GM23338 (cell line): ENCODE measurements around the gene USP37. TPM values are rescaled to one million over a fixed set of nuclear protein-coding genes. Genes with fewer than 3 reads are reported as not detected.

Experiments
- ATAC-seq: fragments of 200-7000 bp; cut with Tn5 transposase; 3 replicates; pipeline ENCODE4 v1.9.1; 2020
- DNase-seq: peaks from one replicate; pipeline ENCODE4 v3.0.0-alpha.2; 2015; ENCODE audit warnings: low spot score
- H2AFZ ChIP-seq: fragments of 200-600 bp; sonication (generic); 2 replicates; pipeline ENCODE4 v1.8.0; 2016; ENCODE audit warnings: antibody characterized with exemption, mild to moderate bottlenecking, moderate library complexity
- H3F3A ChIP-seq: fragments of 200-600 bp; sonication (generic); replicated peaks from 2 replicates; pipeline ENCODE4 v1.8.0; 2017; ENCODE audit warnings: antibody characterized with exemption, mixed run types, low read depth
- H3K27ac ChIP-seq: fragments of 200-600 bp; sonication (generic); 2 replicates; pipeline ENCODE4 v1.6.1; 2016; ENCODE audit warnings: low read depth
- H3K27me3 ChIP-seq: fragments of 200-600 bp; sonication (generic); 2 replicates; pipeline ENCODE4 v1.8.0; 2016; ENCODE audit warnings: mild to moderate bottlenecking, mixed run types, moderate library complexity; ENCODE audit not compliant: insufficient read depth
- H3K36me3 ChIP-seq: fragments of 200-600 bp; sonication (generic); 2 replicates; pipeline ENCODE4 v1.8.0; 2016; ENCODE audit warnings: mild to moderate bottlenecking; ENCODE audit not compliant: insufficient read depth
- H3K4me1 ChIP-seq: fragments of 200-600 bp; sonication (generic); 2 replicates; pipeline ENCODE4 v1.8.0; 2016; ENCODE audit warnings: mild to moderate bottlenecking, moderate library complexity; ENCODE audit not compliant: insufficient read depth
- H3K4me2 ChIP-seq: fragments of 200-600 bp; sonication (generic); 2 replicates; pipeline ENCODE4 v1.7.1; 2017; ENCODE audit warnings: mixed run types
- H3K4me3 ChIP-seq: fragments of 200-600 bp; sonication (generic); 2 replicates; pipeline ENCODE4 v1.6.1; 2016; ENCODE audit warnings: mixed run types
- H3K79me2 ChIP-seq: fragments of 200-600 bp; sonication (generic); replicated peaks from 2 replicates; pipeline ENCODE4 v1.8.0; 2017; ENCODE audit warnings: mild to moderate bottlenecking; ENCODE audit not compliant: insufficient read depth
- H3K9me2 ChIP-seq: fragments of 200-600 bp; sonication (generic); 2 replicates; pipeline ENCODE4 v1.8.0; 2017; ENCODE audit not compliant: insufficient read depth
- H4K20me1 ChIP-seq: fragments of 200-600 bp; sonication (generic); replicated peaks from 2 replicates; pipeline ENCODE4 v1.8.0; 2017; ENCODE audit warnings: mild to moderate bottlenecking; ENCODE audit not compliant: insufficient read depth
- H3K27ac Mint-ChIP-seq: 2 replicates; pipeline ENCODE4 v1.8.0; 2020; ENCODE audit warnings: inconsistent platforms, mild to moderate bottlenecking, moderate library complexity, mixed read lengths
- H3K27me3 Mint-ChIP-seq: 3 replicates; pipeline ENCODE4 v1.8.0; 2022; ENCODE audit warnings: low read depth, mild to moderate bottlenecking, moderate library complexity, mixed read lengths, inconsistent platforms; ENCODE audit not compliant: insufficient read depth, poor library complexity
- H3K36me3 Mint-ChIP-seq: 3 replicates; pipeline ENCODE4 v1.8.0; 2021; ENCODE audit warnings: low read depth, mild to moderate bottlenecking, inconsistent platforms, moderate library complexity, mixed read lengths
- H3K4me1 Mint-ChIP-seq: 3 replicates; pipeline ENCODE4 v1.8.0; 2020; ENCODE audit warnings: mild to moderate bottlenecking, inconsistent platforms, mixed read lengths
- H3K4me3 Mint-ChIP-seq: 3 replicates; pipeline ENCODE4 v1.8.0; 2021; ENCODE audit warnings: moderate library complexity, mild to moderate bottlenecking, inconsistent platforms, mixed read lengths
- H3K9me3 Mint-ChIP-seq: 3 replicates; pipeline ENCODE4 v1.8.0; 2020; ENCODE audit warnings: moderate library complexity, mild to moderate bottlenecking, inconsistent platforms, mixed read lengths
- EZH2 ChIP-seq: fragments of 200-600 bp; sonication (generic); IDR thresholded peaks from one replicate; pipeline ENCODE4 v1.8.0; 2017; ENCODE audit warnings: antibody characterized with exemption, mild to moderate bottlenecking, low read depth; ENCODE audit not compliant: unreplicated experiment
- EZH2phosphoT487 ChIP-seq: fragments of 200-600 bp; sonication (generic); IDR thresholded peaks from one replicate; pipeline ENCODE4 v1.8.1; 2018; ENCODE audit warnings: antibody characterized with exemption; ENCODE audit not compliant: unreplicated experiment
- JUNB ChIP-seq: IDR thresholded peaks from one replicate; pipeline ENCODE4 v1.6.1; 2016; ENCODE audit warnings: antibody characterized with exemption; ENCODE audit not compliant: unreplicated experiment
- NANOG ChIP-seq: IDR thresholded peaks from 2 replicates; pipeline ENCODE4 v1.6.1; 2016; ENCODE audit warnings: antibody characterized with exemption, borderline replicate concordance
- POLR2AphosphoS5 ChIP-seq: IDR thresholded peaks from 2 replicates; pipeline ENCODE4 v1.6.1; 2016; ENCODE audit warnings: antibody characterized with exemption, low read depth
- STAT1 ChIP-seq: IDR thresholded peaks from one replicate; pipeline ENCODE4 v1.6.1; 2016; ENCODE audit warnings: antibody characterized with exemption; ENCODE audit not compliant: unreplicated experiment
- ZNF331 ChIP-seq: fragments of 250-450 bp; sonication (Bioruptor Pico); IDR thresholded peaks from 2 replicates; pipeline ENCODE4 v1.5.0; 2020; ENCODE audit warnings: low read depth, mild to moderate bottlenecking, moderate library complexity
- polyA plus RNA-seq: library from polyadenylated mRNA; unstranded; fragments of >200 nt; fragmentation: Nextera tagmentation; extraction: Ambion mirVana; gene quantifications from 2 replicates; pipeline ENCODE4 v1.2.1, GENCODE V29; 2016
- total RNA-seq: library from RNA; depleted of rRNA; stranded (reverse); fragments of >200 nt; shearing (Covaris generic); gene quantifications from 2 replicates; pipeline ENCODE4 v1.2.3, GENCODE V29; 2014
- TF ChIP-seq, protein P1 (sequence below): fragments of 250-450 bp; sonication (Bioruptor Pico); IDR thresholded peaks from 2 replicates; pipeline ENCODE4 v1.5.0; 2020; ENCODE audit warnings: mild to moderate bottlenecking, moderate library complexity
- TF ChIP-seq, protein P2 (sequence below): IDR thresholded peaks from 2 replicates; pipeline ENCODE4 v1.6.1; 2016; ENCODE audit warnings: antibody characterized with exemption
- TF ChIP-seq, protein P3 (sequence below), 2 experiments: fragments of 200-600 bp in 1 of 2; sonication (generic) in 1 of 2; conservative IDR thresholded peaks; 2 replicates each; pipeline versions ENCODE4 v1.5.1 to v1.6.1; 2016 to 2017; ENCODE audit warnings: antibody characterized with exemption in 2 of 2, low read depth in 2 of 2, mild to moderate bottlenecking in 2 of 2, moderate library complexity in 1 of 2

USP37 gene
- total and polyA plus RNA-seq, 2 experiments from 2014 or later: 8.2 to 21.0 TPM

DNA sequence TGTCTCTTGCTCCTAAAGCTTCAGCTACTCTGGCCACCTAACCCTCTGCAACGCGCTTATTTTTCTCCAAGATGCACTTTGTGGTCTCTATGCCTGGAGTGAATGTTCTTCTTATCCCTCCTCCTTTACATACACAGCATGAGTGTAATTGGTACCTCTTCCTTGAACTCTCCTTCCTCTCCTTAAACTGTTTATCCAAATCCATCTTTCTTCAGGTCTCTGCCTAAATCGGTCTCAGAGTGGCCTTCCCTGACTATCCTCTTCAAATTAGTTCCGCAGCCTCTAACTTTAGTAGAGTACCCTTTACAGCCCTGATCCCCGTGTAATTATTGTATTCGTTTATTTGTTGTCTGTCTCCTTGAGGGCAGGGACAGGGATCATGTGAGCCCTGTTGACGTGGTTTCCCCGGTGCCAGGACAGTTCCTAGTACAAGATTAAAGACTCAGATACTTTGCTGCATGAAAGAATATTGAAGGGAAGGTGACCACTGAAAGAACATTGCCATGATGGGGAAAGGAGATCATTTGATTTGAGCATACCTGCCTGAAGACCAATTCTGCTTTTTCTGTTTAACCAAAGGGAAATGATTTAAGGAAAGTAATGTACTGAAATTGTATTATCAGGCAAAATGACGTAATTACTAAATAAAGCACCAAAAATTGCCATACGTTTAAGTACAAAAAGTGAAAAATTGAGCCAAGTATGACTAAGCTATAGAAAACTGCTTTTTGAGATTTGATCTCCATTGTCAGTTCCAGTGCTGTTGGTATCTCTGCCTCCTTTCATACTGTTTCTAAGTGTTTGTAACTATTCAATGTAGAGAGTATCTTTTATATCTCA is 1.7 kb upstream of the USP37 start:
- H2AFZ ChIP-seq: no peak overlapping the region
- TF ChIP-seq ZNF331 (CRISPR knock-in tag) (no peak), STAT1 (no peak)
- H3K27ac ChIP-seq: peak overlapping the region; percentile 100
- no peaks in the 10 kb centered on the region for H3K9me2 ChIP-seq
- ATAC-seq (no peak; the same call in 2 of the 3 replicates), DNase-seq (peak; percentile 18)
- Mint-ChIP-seq H3K4me1 (peaks cover 28% of the 10 kb centered on the region), H3K36me3 (peaks cover 44% of the 10 kb centered on the region), H3K9me3 (no peaks in the 10 kb centered on the region; the same call in 2 of the 3 replicates), H3K4me3 (peak overlapping the region; percentile 95), H3K27ac (peak overlapping the region; percentile 100), H3K27me3 (peaks cover 10% of the 10 kb centered on the region)
- H3K4me1 ChIP-seq: peaks cover 21% of the 10 kb centered on the region
- H3K4me3 ChIP-seq: peak overlapping the region; percentile 76
- H3K36me3 ChIP-seq: peaks cover 23% of the 10 kb centered on the region
- H3K27me3 ChIP-seq: no peaks in the 10 kb centered on the region
- peak overlapping the region; percentile 83 for H3K4me2 ChIP-seq
- peaks cover 39% of the 10 kb centered on the region for H4K20me1 ChIP-seq
- H3K79me2 ChIP-seq: peaks cover 88% of the 10 kb centered on the region
- H3F3A ChIP-seq: no peaks in the 10 kb centered on the region

DNA sequence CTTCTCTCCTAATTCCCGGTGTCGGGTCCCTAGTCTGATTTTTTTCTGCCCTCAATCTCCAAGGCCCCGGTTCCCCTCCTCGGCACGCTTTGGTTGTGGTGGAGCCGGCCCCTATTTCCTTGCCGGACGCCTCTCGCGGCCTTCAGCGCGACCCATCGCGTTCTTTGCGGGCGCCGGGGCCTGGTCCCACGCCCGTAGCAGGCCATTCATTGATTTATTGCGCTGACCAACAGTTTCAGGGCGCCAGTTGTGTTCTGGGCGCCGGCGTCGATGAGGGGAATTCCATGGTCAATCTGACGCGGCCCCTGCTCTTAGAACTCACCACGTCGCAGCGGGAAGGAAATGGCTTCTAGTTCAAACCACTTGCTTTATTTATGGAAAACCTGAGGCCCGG is 884 bp upstream of the USP37 start:
- H3K27me3 Mint-ChIP-seq: peaks cover 10% of the 10 kb centered on the region
- peaks cover 21% of the 10 kb centered on the region for H3K4me1 ChIP-seq
- H4K20me1 ChIP-seq: peaks cover 36% of the 10 kb centered on the region
- peak; percentile 36 for ATAC-seq
- peaks cover 40% of the 10 kb centered on the region for H3K36me3 Mint-ChIP-seq
- peak overlapping the region; percentile 76 for H3K4me3 ChIP-seq
- H3K27ac Mint-ChIP-seq: peak overlapping the region; percentile 100
- H3F3A ChIP-seq: no peaks in the 10 kb centered on the region
- H3K4me3 Mint-ChIP-seq: peak overlapping the region; percentile 95
- peak; percentile 83 for DNase-seq
- peaks cover 28% of the 10 kb centered on the region for H3K4me1 Mint-ChIP-seq
- peak overlapping the region; percentile 100 for H3K27ac ChIP-seq
- H3K79me2 ChIP-seq: peaks cover 88% of the 10 kb centered on the region
- peaks cover 15% of the 10 kb centered on the region; the same call in 1 of the 2 replicates for H3K36me3 ChIP-seq
- H3K27me3 ChIP-seq: no peaks in the 10 kb centered on the region
- no peaks in the 10 kb centered on the region; the same call in 2 of the 3 replicates for H3K9me3 Mint-ChIP-seq
- H3K9me2 ChIP-seq: no peaks in the 10 kb centered on the region
- H2AFZ ChIP-seq: 0 out of 2 replicates have a peak overlapping the region, but pooled peaks have one; percentile 6
- H3K4me2 ChIP-seq: peak overlapping the region; percentile 83
- TF ChIP-seq, protein P1, sequence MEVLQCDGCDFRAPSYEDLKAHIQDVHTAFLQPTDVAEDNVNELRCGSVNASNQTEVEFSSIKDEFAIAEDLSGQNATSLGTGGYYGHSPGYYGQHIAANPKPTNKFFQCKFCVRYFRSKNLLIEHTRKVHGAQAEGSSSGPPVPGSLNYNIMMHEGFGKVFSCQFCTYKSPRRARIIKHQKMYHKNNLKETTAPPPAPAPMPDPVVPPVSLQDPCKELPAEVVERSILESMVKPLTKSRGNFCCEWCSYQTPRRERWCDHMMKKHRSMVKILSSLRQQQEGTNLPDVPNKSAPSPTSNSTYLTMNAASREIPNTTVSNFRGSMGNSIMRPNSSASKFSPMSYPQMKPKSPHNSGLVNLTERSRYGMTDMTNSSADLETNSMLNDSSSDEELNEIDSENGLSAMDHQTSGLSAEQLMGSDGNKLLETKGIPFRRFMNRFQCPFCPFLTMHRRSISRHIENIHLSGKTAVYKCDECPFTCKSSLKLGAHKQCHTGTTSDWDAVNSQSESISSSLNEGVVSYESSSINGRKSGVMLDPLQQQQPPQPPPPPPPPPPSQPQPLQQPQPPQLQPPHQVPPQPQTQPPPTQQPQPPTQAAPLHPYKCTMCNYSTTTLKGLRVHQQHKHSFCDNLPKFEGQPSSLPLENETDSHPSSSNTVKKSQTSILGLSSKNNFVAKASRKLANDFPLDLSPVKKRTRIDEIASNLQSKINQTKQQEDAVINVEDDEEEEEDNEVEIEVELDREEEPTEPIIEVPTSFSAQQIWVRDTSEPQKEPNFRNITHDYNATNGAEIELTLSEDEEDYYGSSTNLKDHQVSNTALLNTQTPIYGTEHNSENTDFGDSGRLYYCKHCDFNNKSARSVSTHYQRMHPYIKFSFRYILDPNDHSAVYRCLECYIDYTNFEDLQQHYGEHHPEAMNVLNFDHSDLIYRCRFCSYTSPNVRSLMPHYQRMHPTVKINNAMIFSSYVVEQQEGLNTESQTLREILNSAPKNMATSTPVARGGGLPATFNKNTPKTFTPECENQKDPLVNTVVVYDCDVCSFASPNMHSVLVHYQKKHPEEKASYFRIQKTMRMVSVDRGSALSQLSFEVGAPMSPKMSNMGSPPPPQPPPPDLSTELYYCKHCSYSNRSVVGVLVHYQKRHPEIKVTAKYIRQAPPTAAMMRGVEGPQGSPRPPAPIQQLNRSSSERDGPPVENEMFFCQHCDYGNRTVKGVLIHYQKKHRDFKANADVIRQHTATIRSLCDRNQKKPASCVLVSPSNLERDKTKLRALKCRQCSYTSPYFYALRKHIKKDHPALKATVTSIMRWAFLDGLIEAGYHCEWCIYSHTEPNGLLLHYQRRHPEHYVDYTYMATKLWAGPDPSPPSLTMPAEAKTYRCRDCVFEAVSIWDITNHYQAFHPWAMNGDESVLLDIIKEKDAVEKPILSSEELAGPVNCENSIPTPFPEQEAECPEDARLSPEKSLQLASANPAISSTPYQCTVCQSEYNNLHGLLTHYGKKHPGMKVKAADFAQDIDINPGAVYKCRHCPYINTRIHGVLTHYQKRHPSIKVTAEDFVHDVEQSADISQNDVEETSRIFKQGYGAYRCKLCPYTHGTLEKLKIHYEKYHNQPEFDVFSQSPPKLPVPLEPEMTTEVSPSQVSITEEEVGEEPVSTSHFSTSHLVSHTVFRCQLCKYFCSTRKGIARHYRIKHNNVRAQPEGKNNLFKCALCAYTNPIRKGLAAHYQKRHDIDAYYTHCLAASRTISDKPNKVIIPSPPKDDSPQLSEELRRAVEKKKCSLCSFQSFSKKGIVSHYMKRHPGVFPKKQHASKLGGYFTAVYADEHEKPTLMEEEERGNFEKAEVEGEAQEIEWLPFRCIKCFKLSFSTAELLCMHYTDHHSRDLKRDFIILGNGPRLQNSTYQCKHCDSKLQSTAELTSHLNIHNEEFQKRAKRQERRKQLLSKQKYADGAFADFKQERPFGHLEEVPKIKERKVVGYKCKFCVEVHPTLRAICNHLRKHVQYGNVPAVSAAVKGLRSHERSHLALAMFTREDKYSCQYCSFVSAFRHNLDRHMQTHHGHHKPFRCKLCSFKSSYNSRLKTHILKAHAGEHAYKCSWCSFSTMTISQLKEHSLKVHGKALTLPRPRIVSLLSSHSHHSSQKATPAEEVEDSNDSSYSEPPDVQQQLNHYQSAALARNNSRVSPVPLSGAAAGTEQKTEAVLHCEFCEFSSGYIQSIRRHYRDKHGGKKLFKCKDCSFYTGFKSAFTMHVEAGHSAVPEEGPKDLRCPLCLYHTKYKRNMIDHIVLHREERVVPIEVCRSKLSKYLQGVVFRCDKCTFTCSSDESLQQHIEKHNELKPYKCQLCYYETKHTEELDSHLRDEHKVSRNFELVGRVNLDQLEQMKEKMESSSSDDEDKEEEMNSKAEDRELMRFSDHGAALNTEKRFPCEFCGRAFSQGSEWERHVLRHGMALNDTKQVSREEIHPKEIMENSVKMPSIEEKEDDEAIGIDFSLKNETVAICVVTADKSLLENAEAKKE (CRISPR knock-in tag): no peak
- TF ChIP-seq, protein P2, sequence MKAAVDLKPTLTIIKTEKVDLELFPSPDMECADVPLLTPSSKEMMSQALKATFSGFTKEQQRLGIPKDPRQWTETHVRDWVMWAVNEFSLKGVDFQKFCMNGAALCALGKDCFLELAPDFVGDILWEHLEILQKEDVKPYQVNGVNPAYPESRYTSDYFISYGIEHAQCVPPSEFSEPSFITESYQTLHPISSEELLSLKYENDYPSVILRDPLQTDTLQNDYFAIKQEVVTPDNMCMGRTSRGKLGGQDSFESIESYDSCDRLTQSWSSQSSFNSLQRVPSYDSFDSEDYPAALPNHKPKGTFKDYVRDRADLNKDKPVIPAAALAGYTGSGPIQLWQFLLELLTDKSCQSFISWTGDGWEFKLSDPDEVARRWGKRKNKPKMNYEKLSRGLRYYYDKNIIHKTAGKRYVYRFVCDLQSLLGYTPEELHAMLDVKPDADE: no peak
- TF ChIP-seq POLR2AphosphoS5 (no peak), ZNF331 (CRISPR knock-in tag) (no peak), JUNB (no peak), EZH2phosphoT487 (no peak), EZH2 (no peak), NANOG (no peak)
- TF ChIP-seq, protein P3, sequence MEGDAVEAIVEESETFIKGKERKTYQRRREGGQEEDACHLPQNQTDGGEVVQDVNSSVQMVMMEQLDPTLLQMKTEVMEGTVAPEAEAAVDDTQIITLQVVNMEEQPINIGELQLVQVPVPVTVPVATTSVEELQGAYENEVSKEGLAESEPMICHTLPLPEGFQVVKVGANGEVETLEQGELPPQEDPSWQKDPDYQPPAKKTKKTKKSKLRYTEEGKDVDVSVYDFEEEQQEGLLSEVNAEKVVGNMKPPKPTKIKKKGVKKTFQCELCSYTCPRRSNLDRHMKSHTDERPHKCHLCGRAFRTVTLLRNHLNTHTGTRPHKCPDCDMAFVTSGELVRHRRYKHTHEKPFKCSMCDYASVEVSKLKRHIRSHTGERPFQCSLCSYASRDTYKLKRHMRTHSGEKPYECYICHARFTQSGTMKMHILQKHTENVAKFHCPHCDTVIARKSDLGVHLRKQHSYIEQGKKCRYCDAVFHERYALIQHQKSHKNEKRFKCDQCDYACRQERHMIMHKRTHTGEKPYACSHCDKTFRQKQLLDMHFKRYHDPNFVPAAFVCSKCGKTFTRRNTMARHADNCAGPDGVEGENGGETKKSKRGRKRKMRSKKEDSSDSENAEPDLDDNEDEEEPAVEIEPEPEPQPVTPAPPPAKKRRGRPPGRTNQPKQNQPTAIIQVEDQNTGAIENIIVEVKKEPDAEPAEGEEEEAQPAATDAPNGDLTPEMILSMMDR (conservative IDR thresholded peaks at IDR 0.05; ENCODE audit: low read depth in 2 of 2): no peak
